ENCODE data around the gene MAEA.

The MAEA gene

DNA sequence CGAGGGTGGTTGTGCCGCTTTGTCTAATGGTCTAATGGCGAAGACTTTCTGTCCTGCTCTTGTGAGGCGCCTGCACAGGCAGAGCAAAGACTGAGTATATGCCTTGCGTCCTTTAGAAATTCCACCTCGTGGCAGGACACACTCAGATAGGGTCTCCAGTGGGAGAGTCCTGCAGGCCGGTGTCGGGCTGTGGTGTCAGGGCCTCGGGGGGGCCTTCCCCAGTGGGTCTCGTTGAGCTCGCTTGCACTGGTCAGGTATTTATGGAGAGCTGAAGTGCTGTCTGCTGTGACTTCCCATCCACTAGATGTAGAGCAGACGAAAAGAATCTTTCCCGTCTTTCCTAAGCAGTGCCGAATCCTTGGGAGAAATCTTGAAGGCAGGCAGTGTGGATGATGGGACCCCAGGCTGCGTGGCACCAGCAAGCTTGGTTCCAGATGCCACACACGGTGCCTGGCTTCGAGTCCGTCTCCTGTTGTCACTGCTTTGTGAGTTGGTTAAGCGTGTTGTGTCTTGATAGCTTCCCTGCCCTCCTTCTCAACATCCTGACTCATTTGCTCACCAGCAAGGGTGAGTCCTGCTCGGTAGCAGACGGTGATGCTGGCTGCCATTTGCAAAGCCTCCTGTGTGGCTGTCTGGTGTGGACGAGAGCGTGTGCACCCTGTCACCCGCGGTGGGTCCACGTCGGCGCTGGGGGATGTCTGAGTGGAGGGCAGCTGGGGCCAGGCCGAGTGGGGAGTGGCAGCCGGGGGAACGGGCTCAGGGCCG, 20.5 kb downstream of the MAEA start:
- TF ChIP-seq, protein P1, sequence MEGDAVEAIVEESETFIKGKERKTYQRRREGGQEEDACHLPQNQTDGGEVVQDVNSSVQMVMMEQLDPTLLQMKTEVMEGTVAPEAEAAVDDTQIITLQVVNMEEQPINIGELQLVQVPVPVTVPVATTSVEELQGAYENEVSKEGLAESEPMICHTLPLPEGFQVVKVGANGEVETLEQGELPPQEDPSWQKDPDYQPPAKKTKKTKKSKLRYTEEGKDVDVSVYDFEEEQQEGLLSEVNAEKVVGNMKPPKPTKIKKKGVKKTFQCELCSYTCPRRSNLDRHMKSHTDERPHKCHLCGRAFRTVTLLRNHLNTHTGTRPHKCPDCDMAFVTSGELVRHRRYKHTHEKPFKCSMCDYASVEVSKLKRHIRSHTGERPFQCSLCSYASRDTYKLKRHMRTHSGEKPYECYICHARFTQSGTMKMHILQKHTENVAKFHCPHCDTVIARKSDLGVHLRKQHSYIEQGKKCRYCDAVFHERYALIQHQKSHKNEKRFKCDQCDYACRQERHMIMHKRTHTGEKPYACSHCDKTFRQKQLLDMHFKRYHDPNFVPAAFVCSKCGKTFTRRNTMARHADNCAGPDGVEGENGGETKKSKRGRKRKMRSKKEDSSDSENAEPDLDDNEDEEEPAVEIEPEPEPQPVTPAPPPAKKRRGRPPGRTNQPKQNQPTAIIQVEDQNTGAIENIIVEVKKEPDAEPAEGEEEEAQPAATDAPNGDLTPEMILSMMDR (IDR thresholded peaks at IDR 0.05): no peak

DNA sequence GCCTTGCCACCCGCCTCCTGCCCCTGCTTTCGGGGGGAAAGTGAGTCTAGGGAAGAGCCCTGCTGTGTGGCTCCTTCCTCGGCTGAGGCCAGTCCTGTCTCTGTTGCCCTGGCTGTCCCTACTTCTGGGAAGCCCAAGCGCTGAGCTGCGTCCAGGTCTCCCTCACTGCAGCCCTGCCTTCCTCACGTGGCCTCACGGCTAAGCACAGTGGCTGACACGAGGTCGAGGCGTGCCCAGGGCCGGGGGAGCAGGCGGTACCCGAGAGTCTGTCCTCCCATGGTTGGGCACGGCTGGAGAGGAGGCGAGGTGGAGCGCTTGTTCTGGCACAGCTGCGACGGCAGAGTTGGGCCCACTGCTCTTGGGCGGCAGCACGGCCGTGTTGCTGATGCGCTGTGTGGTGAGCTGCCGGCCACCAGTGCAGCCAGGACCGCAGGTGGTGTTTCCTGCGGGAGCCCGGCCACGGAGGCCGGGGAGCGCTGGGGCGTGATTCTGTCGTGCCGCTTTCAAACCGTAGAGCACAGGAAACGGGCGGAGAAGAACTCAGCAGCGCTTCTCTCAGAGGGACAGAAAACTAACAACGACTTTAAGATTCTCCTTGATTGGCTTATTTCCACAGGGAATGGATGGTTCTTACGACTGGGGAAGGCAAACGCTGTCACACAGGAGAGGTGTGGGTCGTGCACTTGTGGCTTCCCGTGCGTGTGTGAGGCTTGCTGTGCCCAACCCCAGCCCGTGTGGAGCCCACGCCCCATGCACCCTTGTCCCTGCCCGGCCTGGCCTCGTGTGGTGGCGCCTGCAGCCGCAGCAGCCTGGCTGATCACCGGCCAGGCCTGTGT, 21.3 kb downstream of the MAEA start:
- TF ChIP-seq, protein P1 (IDR thresholded peaks at IDR 0.05): no peak

DNA sequence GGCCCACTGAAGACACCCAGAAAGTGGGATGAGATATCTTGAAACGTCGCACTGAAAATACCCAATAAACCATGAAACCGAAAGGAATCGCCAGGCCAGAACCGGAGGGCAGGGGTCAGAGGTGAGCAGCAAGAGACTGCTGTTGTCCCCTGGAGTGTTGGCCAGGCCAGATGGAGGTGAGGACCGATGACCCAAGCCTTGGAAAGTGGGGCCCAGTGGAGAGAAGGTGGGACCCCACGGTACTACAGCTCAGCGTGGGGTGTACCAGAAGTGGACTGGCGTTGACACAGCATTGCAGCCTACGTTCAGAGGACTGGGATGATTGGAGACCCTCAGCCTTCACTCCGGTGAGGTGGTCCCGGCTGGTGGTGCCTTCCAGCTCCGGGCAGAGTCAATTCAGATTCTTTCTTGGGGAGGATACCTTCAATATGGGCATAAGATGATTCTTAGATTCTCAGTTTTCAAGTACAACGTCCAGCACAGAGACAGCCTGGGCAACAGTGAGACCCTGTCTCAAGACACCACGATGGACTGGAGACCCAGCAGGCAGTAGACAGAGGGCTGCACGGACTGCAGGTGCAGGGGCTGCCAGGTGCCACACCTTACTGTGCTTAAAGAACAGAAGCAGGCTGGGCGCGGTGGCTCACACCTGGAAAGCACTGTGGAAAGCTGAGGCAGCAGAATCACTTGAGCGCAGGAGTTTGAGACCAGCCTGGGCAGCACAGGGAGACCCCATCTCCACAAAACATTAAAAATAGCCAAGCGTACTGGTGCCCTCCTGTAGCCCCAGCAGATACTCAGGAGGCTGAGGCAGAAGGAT, 23.3 kb downstream of the MAEA start:
- TF ChIP-seq, protein P1 (IDR thresholded peaks at IDR 0.05): no peak

DNA sequence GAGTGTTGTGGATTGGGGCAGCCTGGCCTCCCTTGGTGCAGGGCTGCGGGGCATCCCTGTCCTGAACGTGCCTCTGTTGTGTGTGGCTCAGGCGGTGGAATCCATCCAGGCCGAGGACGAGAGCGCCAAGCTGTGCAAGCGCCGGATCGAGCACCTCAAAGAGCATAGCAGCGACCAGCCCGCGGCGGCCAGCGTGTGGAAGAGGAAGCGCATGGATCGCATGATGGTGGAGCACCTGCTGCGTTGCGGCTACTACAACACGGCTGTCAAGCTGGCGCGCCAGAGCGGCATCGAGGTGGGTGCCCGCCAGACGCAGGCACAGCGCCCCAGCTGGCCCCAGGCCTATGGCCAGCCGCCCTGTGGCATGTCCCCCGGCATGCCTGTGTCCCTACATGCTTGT, 25.6 kb downstream of the MAEA start:
- TF ChIP-seq, protein P1 (IDR thresholded peaks at IDR 0.05): no peak

DNA sequence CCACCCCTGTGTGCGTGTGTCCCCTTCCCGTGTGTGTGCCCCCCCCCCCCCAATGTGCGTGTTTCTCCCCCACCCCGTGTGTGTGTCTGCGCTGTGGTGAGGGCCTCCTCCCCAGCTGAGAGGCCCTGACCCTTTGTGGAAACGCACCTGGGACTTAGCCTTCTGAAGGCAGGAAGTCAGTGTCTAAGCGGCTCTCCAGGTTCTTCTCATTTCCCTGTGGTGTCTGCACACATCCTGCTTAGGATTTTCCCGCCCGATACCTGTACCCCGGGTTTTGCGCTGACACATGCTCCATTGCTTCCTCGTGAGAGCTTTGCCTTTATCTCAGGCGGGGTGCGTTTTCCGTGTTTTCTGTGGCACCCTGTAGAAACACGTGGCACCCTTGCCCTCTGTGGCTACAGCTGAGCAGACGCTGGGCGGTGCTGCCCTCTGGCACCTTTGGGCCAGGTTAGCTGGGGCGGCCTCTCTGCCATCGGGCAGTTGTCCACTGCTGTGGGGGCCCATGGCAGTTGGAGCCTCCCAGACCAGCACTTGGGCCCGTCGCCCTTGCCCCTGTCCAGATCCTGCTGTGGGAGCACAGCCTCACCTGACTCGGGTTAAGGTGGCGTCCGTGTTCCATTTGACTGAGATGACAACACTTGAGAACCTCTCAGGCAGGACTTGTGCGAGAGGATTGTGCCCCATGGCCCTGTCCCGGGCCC, 26.3 kb downstream of the MAEA start:
- TF ChIP-seq, protein P1 (IDR thresholded peaks at IDR 0.05): no peak

DNA sequence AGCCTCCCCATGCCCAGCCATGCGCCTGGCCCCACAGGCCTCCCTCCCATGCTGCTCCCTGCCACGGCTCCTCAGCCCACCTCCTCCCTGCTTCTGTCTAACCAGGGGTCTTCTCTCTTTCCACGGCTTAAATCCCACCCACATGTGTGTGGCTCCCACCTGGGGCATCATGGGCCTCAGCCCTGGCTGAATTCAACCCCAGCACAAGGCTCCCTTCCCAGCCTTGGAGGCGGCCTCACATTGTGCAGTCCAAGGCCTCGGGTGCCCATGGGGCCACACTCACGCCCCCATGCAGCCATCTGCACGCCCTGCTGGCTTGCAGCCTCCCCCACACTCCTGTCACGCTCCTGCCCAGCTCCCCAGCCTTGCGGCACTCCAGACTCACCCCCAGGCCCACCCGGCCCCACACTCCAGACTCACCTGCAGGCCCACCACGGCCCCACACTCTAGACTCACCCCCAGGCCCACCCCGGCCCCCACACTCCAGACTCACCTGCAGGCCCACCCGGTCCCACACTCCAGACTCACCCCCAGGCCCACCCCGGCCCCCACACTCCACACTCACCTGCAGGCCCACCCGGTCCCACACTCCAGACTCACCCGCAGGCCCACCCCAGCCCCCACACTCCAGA, 27.0 kb downstream of the MAEA start:
- TF ChIP-seq, protein P1 (IDR thresholded peaks at IDR 0.05): no peak
